ENCODE results near the gene ZNF778.

The ZNF778 gene

DNA sequence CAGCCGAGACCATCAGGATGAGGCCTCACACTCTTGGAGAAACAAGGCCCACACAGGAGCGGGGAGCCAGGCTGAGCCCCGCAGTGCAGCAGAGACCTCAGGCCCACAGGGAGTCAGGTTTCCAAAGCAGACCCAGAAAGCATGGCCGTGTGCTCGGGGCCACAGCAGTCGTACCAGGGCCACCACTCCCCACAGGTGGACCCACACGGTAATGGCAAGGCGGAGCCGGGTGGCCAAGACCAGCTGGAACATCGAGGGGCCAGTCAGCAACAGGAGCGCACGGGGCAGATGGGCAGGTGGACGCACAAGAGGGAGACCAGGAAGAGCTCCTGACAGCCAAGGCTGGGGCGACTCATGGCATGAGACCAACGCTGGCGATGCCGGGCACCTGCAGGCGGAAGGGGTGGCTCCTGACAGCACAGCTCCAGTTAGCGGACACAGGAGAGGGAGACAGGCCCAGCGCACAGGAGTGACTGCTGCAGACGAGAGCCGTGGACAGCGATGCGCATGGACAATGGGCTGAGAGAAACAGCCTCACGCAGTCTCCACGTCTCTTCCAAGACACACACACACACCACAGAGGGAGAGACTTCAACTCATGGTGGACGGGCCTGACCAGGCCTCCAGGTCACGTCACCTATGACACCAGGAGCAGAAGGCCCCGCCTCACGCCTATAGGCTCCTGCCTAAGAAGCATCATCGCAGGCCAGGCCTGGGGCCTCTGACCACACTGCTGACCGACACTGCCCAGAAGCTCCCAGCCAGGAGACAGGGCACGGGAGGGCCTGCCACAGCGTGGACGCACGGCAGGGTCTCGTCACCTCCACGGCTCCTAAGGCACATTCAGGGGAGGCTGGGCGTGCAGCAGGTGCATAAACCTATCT, 58.6 kb downstream of the ZNF778 start:
- no peak for DNase-seq (ENCODE audit: low read depth in 1 of 2, low spot score in 1 of 2)
- no peak overlapping the region for H3K4me3 ChIP-seq (replicated peaks; ENCODE audit: insufficient read depth, low read length)
- H3K27ac ChIP-seq (replicated peaks), result no peak overlapping the region
- no peaks in the 10 kb centered on the region for H3K27me3 ChIP-seq (ENCODE audit: insufficient read depth, poor library complexity, severe bottlenecking)
- TF ChIP-seq POLR2AphosphoS5 (IDR thresholded peaks at IDR 0.05; ENCODE audit: low read depth), result no peak
- TF ChIP-seq, protein P1, sequence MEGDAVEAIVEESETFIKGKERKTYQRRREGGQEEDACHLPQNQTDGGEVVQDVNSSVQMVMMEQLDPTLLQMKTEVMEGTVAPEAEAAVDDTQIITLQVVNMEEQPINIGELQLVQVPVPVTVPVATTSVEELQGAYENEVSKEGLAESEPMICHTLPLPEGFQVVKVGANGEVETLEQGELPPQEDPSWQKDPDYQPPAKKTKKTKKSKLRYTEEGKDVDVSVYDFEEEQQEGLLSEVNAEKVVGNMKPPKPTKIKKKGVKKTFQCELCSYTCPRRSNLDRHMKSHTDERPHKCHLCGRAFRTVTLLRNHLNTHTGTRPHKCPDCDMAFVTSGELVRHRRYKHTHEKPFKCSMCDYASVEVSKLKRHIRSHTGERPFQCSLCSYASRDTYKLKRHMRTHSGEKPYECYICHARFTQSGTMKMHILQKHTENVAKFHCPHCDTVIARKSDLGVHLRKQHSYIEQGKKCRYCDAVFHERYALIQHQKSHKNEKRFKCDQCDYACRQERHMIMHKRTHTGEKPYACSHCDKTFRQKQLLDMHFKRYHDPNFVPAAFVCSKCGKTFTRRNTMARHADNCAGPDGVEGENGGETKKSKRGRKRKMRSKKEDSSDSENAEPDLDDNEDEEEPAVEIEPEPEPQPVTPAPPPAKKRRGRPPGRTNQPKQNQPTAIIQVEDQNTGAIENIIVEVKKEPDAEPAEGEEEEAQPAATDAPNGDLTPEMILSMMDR (IDR thresholded peaks at IDR 0.05; ENCODE audit: insufficient read depth, low read length), result no peak
- TF ChIP-seq GABPA (IDR thresholded peaks at IDR 0.05; ENCODE audit: low read depth), result no peak
- TF ChIP-seq SPI1 (IDR thresholded peaks at IDR 0.05; ENCODE audit: borderline replicate concordance, low read depth), result no peak
- TF ChIP-seq, protein P2, sequence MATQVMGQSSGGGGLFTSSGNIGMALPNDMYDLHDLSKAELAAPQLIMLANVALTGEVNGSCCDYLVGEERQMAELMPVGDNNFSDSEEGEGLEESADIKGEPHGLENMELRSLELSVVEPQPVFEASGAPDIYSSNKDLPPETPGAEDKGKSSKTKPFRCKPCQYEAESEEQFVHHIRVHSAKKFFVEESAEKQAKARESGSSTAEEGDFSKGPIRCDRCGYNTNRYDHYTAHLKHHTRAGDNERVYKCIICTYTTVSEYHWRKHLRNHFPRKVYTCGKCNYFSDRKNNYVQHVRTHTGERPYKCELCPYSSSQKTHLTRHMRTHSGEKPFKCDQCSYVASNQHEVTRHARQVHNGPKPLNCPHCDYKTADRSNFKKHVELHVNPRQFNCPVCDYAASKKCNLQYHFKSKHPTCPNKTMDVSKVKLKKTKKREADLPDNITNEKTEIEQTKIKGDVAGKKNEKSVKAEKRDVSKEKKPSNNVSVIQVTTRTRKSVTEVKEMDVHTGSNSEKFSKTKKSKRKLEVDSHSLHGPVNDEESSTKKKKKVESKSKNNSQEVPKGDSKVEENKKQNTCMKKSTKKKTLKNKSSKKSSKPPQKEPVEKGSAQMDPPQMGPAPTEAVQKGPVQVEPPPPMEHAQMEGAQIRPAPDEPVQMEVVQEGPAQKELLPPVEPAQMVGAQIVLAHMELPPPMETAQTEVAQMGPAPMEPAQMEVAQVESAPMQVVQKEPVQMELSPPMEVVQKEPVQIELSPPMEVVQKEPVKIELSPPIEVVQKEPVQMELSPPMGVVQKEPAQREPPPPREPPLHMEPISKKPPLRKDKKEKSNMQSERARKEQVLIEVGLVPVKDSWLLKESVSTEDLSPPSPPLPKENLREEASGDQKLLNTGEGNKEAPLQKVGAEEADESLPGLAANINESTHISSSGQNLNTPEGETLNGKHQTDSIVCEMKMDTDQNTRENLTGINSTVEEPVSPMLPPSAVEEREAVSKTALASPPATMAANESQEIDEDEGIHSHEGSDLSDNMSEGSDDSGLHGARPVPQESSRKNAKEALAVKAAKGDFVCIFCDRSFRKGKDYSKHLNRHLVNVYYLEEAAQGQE (IDR thresholded peaks at IDR 0.05; ENCODE audit: insufficient replicate concordance, low read depth), result no peak

DNA sequence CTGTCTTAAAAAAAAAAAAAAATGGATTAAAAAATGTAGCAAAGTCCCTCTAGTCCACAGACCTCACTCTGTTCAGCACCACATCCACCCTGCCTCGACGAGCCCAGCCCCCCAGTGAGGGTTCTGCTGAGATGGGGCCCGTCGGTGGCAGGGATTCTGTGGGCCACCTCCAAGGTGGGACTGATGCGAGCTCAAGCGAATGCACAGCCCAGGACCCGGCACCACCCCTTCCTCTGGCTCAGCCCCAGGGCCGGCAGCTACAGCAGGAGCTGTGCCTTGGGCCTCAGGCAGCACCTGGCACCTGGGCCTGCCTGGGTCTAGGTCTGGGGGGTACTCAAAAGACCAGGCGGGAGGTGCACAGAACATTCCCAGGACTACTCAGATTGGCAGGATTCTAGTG, 59.5 kb downstream of the ZNF778 start:
- no peaks in the 10 kb centered on the region for H3K27me3 ChIP-seq (ENCODE audit: insufficient read depth, poor library complexity, severe bottlenecking)
- H3K4me3 ChIP-seq (replicated peaks; ENCODE audit: insufficient read depth, low read length), result no peak overlapping the region
- TF ChIP-seq SPI1 (IDR thresholded peaks at IDR 0.05; ENCODE audit: borderline replicate concordance, low read depth), result no peak
- no peak for TF ChIP-seq GABPA (IDR thresholded peaks at IDR 0.05; ENCODE audit: low read depth)
- no peak for TF ChIP-seq POLR2AphosphoS5 (IDR thresholded peaks at IDR 0.05; ENCODE audit: low read depth)
- TF ChIP-seq, protein P1 (IDR thresholded peaks at IDR 0.05; ENCODE audit: insufficient read depth, low read length), result no peak
- TF ChIP-seq, protein P2 (IDR thresholded peaks at IDR 0.05; ENCODE audit: insufficient replicate concordance, low read depth), result no peak
- H3K27ac ChIP-seq (replicated peaks), result no peak overlapping the region
- no peak for DNase-seq (ENCODE audit: low read depth in 1 of 2, low spot score in 1 of 2)

DNA sequence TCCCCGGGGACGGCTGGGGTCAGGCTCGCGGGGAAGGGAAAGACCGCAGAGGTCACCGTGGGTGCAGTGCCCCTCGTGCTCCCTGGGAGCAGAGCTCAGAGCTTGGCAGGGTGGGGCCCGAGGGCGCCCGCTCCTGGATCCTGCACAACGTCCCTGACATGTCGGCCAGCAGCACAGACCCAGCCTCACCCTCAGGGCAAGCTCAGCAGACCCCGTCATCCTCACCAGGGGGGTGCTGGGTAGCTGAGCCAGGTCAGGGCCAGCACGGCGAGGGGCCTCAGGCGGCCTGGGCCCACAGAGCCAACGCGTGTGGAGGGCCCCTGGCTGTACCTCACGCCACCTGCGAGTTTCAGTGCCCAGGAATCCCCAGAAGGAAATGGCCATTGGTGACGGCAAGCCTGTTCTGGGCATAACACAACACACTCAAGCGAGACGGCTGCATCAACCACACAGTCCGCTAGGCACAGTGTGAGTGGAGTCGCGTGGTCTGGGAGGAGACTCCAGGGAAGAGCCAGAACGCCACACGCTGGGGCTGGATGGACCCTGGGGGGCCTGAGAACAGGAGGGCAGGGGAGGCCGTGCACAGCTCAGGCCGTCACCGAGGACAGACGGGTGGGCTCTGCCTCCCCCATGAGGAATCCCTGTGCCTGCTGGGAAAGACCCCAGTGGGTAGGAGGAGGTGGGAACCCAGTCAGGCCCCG, 60.3 kb downstream of the ZNF778 start:
- Histone ChIP-seq H3K27me3 (ENCODE audit: insufficient read depth, poor library complexity, severe bottlenecking) (no peaks in the 10 kb centered on the region), H3K27ac (replicated peaks) (no peak overlapping the region), H3K4me3 (replicated peaks; ENCODE audit: insufficient read depth, low read length) (no peak overlapping the region)
- DNase-seq (ENCODE audit: low read depth in 1 of 2, low spot score in 1 of 2), result no peak
- TF ChIP-seq, protein P1 (IDR thresholded peaks at IDR 0.05; ENCODE audit: insufficient read depth, low read length), result no peak
- no peak for TF ChIP-seq POLR2AphosphoS5 (IDR thresholded peaks at IDR 0.05; ENCODE audit: low read depth)
- no peak for TF ChIP-seq SPI1 (IDR thresholded peaks at IDR 0.05; ENCODE audit: borderline replicate concordance, low read depth)
- TF ChIP-seq GABPA (IDR thresholded peaks at IDR 0.05; ENCODE audit: low read depth), result no peak
- TF ChIP-seq, protein P2 (IDR thresholded peaks at IDR 0.05; ENCODE audit: insufficient replicate concordance, low read depth), result no peak

Data from HL-60 (cell line).